Glomerular visceral epithelial cell (primary cell): ENCODE data around the gene ZNF827.

Experiments used
- DNase-seq: peaks from one replicate; pipeline ENCODE4 v3.0.0-alpha.2; 2016; ENCODE audit errors: extremely low spot score

Gene ZNF827

GRCh38 chr4:145887241-145887991 lies 51.2 kb downstream of the ZNF827 start:
- no peak for DNase-seq

- no peak for DNase-seq
Measured at GRCh38 chr4:145886871-145887240, 51.8 kb downstream of the ZNF827 start.

- DNase-seq: no peak
Measured at GRCh38 chr4:145885666-145886065, 53.0 kb downstream of the ZNF827 start.

DNA sequence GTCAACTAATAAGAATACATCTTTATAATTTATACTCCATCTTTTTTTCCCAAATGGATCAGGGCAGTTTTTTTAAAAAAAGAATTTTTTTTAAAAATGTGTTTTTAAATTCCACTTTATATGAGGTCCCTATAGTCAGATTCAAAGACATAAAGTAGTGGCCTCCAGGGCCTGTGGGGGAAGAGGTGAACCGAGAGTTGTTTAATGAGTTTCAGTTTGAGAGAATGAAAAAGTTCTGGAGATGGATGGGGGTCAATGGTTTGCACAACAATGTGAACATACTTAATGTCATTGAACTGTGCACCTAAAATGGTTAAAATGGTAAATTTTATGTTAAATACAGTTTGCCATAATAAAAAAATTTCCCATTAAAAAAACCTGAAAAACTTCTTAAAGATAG lies 53.8 kb downstream of the ZNF827 start:
- DNase-seq: no peak

GRCh38 chr4:145883101-145883694 lies 55.4 kb downstream of the ZNF827 start:
- DNase-seq: no peak

GRCh38 chr4:145882604-145883003 lies 56.0 kb downstream of the ZNF827 start:
- no peak for DNase-seq

DNA sequence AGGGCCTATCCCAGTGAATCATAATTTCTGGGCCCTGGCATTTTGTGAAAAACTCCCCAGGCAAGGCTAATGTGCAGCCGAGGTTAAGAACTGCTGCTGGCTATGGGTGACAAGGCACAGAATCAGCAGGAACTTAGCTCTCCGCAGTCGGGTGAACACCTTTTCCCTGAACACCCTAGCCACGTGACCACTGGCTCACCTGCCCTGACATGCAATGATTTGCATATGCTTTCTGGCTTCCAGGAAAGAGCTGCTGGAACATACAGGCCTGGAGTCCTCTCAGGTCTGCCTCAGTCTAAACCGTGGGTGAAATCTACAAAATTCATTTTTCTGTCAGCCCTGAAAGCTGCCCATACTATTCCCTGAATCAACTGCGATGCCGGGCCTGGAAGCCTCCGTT lies 56.6 kb downstream of the ZNF827 start:
- peak; percentile 30 for DNase-seq

DNA sequence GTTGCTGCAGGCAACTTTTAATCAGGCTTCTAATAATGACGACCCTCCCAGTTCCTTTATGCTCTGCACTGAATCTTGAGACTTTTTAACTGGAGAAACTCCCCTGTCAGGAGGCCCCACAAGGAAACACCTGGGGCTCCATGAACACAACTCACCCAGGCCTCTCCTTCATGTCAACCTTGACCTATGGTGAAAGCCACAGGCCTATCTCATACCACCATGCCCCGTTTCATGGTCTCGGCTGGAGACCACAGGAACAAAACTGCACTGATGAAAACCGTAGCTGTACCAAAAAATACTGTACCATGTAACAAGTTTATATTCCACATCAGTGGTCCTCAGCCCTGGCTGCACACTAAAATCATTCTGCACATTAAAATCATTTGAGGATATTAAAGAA lies 57.0 kb downstream of the ZNF827 start:
- no peak for DNase-seq

DNA sequence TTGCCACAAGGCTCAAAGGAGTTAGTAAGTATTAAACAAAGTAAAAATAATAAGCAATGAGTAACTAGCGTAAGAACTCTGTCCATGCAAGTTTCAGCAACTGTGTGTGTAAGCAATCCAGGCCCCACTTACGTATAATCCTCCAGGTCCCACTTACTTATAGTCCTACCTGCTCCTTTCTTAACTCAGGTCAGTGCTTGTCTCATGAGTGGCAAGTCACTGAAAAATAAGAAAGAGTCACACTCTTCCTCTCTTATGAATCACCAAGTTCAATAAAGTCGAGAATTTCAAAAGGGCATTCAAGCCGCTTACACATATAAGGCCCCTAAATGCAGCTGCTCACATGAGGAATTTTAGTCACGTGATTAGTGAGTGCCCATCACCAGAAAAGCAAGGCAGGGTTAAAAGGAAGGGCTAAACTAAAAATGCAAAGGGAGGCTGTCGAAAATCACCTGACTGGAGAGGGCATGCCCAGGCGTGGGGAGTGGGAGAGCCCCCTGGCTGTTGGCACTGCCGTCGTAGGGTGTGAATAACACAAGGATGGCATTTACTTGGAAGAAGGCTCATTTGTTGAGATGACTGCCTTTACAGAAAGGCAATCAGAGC lies 58.2 kb downstream of the ZNF827 start:
- no peak for DNase-seq

- no peak for DNase-seq
Measured at GRCh38 chr4:145879598-145879997, 59.0 kb downstream of the ZNF827 start.

- no peak for DNase-seq
Measured at GRCh38 chr4:145878501-145879435, 59.9 kb downstream of the ZNF827 start.

- no peak for DNase-seq
Measured at GRCh38 chr4:145876531-145877180, 62.0 kb downstream of the ZNF827 start.

GRCh38 chr4:145873901-145874300 lies 64.7 kb downstream of the ZNF827 start:
- DNase-seq: no peak

DNA sequence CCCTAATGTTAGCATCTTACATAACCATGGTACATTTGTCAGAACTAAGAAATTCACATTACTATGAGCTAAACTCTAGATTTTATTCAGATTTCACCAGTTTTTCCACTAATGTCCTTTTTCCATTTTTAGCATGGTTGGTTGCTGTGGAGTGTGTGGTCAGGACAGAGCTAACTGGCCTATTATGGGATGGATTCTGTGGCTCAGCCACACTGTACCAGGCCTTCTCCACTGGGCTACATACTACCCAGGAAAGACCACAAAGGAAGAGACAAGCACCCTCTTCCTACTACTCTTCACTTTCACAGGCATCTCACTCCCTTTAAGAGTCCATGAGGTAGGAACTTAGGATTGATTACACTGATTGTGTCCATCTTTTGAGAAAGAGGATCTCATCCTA lies 67.4 kb downstream of the ZNF827 start:
- DNase-seq: no peak

DNA sequence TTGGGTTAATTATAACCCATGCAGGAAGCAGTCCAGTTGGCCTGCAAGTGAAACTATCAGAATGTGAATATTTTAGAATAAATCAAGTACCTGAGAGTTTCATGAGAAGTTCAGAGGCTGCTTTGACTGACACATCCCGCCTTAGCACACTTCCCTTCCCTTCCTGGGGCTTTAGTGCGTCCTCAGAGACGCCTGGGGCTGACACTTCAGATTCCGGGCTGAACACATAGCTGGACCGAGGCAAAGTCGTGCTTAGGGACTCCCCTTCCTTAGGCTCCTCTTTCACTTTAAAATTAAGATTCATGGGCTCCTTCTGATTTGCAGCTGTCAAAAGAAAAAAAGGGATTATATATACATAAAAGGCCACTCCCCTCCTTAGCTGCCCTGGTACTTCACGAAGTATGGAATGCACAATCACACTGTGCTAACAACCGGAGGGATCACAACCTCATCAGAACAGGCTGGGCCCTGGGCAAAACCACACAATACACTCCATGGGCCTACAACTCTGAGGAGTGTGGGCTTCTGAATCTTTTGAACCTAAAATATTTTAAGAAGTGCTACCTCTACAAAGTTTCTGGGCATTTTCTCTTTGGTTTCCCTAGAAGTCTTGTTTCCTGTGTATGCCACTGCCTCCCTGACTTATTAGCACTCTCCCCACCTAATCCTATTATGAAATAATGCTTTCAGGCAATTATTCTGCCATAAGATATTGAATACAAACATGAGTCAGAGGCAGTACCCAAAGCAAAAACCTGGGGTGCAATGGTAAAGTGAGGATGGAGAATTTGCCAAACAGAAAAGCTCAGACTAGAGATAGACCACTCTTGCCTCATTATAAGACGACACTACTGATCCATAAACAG lies 68.2 kb downstream of the ZNF827 start:
- DNase-seq: no peak

DNA sequence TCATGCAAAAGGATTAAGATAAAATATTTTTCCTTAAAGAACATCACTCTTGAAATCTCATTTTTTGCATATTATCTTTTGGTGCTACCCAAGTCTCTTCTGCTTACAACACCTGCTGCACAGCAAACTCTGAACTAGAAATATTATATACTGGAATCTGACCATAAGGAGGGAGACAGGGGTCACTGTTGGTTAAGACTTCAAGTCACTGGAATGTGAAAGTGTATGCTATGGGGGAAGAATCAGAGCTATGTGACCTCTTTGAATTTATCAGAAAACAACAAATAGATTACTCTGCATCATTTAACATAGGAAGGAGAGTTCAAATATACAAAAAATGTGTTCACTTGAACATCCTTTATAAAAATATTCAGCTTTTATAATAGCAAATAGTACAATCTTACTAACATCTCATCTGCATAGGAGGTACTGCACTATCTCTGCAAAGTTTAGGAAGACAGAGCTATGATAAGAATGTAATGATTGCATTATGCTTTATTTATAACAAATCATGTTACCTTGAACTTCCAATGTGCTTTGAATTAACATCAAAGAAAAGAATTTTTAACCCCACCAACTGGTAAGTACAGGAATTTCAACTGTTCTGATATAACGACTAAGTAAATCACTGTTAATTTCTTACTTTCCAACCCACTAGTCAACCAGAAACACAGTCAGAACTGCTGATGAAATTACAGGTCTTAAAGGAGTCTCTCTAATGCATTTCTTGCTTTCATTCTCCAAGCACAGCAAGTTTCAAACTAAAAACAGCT lies 69.8 kb downstream of the ZNF827 start:
- DNase-seq: peak; percentile 30

DNA sequence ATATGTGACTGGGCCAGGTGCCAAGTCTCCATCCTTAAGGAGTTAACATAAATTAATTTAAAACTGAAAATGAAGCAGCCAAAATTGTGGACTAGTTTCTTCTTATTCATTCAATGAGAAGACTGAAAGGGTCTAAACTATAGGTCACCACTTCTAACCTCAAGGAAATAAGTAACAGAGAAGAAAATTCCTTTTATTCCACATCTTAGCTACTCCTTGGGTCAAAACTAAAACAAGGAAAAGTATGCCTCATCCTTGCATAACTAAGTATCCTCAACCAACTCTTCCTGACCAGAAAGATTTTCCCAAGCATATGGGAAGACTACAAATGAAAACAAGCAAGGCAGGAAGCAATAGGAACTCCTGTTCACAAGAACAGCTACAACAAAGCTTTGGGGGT lies 71.2 kb downstream of the ZNF827 start:
- DNase-seq: peak; percentile 44

DNA sequence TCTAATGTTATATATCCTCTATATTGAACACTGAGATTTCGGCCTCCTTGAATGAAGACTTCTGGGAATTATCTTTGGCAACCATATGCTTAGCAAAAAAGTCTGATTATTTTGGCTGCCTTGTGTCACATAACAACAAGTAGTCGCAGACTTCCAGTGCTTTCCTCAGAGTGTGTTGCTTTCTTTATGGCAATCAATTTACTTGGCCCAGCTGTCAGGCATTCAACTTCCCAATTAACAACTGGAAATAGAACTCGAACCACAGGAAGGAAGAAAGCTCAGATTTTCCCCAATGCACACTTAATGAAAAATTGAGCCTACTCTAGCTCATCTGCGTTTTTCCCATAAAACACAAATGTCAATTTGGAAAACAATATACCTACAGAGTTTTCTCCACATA lies 71.6 kb downstream of the ZNF827 start:
- no peak for DNase-seq

GRCh38 chr4:145865274-145865941 lies 73.2 kb downstream of the ZNF827 start:
- no peak for DNase-seq
